IMR-90 (cell line): ENCODE results near the gene GSK3B. TPM values are rescaled to one million over a fixed set of nuclear protein-coding genes. Genes with fewer than 3 reads are reported as not detected.

Source experiments
- ATAC-seq: fragments of 200-7000 bp; cut with Tn5 transposase; 2 replicates; pipeline ENCODE4 v1.9.1; 2020; ENCODE audit warnings: low read depth, mild to moderate bottlenecking, moderate library complexity
- BruUV-seq: library from RNA; stranded (reverse); fragments of 400-500 nt; replicated peaks from 2 replicates; lab custom pipeline; 2021; lab: Mats Ljungman, UMichigan
- CTCF ChIA-PET: fragments of 300-600 bp; formaldehyde crosslinking; extraction: SDS; loops from one replicate; lab custom pipeline; 2021; ENCODE audit warnings: antibody characterized with exemption; lab: Yijun Ruan, JAX
- POLR2A ChIA-PET: fragments of 300-600 bp; sonication (Branson Sonifier 250); formaldehyde crosslinking; loops from one replicate; lab custom pipeline; 2022; ENCODE audit warnings: antibody characterized with exemption; ENCODE audit not compliant: unreplicated experiment; lab: Charles Lee
- DNase-seq: peaks from one replicate; pipeline ENCODE4 v3.0.0; 2013
- H2AFZ ChIP-seq: replicated peaks from 2 replicates; pipeline ENCODE3; 2013; ENCODE audit warnings: low read length, mild to moderate bottlenecking; ENCODE audit not compliant: poor library complexity
- H2AK5ac ChIP-seq: 2 replicates; pipeline ENCODE4 v1.6.1; 2013; ENCODE audit warnings: low read depth, low read length, inconsistent platforms
- H2AK9ac ChIP-seq: replicated peaks from 2 replicates; pipeline ENCODE3; 2013; ENCODE audit warnings: mild to moderate bottlenecking, low read depth, low read length, moderate library complexity; ENCODE audit not compliant: poor library complexity
- H2BK120ac ChIP-seq: 2 replicates; pipeline ENCODE4 v1.6.1; 2013; ENCODE audit warnings: low read depth, low read length, inconsistent platforms
- H2BK15ac ChIP-seq: 3 replicates; pipeline ENCODE4 v1.6.1; 2013; ENCODE audit warnings: low read depth, low read length, inconsistent platforms
- H2BK20ac ChIP-seq: 2 replicates; pipeline ENCODE4 v1.6.1; 2013; ENCODE audit warnings: low read depth, mild to moderate bottlenecking, inconsistent platforms, low read length, moderate library complexity
- H2BK5ac ChIP-seq: 2 replicates; pipeline ENCODE4 v1.6.1; 2013; ENCODE audit warnings: mild to moderate bottlenecking, low read depth, low read length, inconsistent platforms; ENCODE audit not compliant: poor library complexity, severe bottlenecking
- H3K14ac ChIP-seq: replicated peaks from 2 replicates; pipeline ENCODE4 v1.6.1; 2013; ENCODE audit warnings: low read depth, low read length, inconsistent platforms
- H3K18ac ChIP-seq: 2 replicates; pipeline ENCODE4 v1.6.1; 2013; ENCODE audit warnings: low read depth, low read length, control low read depth
- H3K23ac ChIP-seq: 2 replicates; pipeline ENCODE4 v1.6.1; 2013; ENCODE audit warnings: low read depth, low read length, inconsistent platforms
- H3K27ac ChIP-seq: 2 replicates; pipeline ENCODE4 v1.5.1; 2013; ENCODE audit warnings: mild to moderate bottlenecking, control low read depth, low read length; ENCODE audit not compliant: insufficient read depth
- H3K27me3 ChIP-seq: 2 replicates; pipeline ENCODE4 v1.6.1; 2013; ENCODE audit warnings: low read length; ENCODE audit not compliant: control insufficient read depth, insufficient read depth
- H3K36me3 ChIP-seq: 2 replicates; pipeline ENCODE4 v1.6.1; 2013; ENCODE audit warnings: low read length, mixed read lengths; ENCODE audit not compliant: control insufficient read depth, insufficient read depth
- H3K4ac ChIP-seq: 2 replicates; pipeline ENCODE4 v1.6.1; 2013; ENCODE audit warnings: low read depth, low read length, inconsistent platforms
- H3K4me1 ChIP-seq: 2 replicates; pipeline ENCODE4 v1.6.1; 2013; ENCODE audit warnings: low read length, mixed read lengths; ENCODE audit not compliant: control insufficient read depth, insufficient read depth
- H3K4me2 ChIP-seq: 2 replicates; pipeline ENCODE4 v1.6.1; 2013; ENCODE audit warnings: low read depth, mild to moderate bottlenecking, control low read depth, low read length, moderate library complexity
- H3K4me3 ChIP-seq: 2 replicates; pipeline ENCODE4 v1.5.1; 2013; ENCODE audit warnings: low read depth, mild to moderate bottlenecking, control low read depth, low read length, moderate library complexity; ENCODE audit not compliant: insufficient read depth
- H3K56ac ChIP-seq: 2 replicates; pipeline ENCODE4 v1.6.1; 2013; ENCODE audit warnings: low read length, inconsistent platforms; ENCODE audit not compliant: insufficient read depth; ENCODE audit errors: extremely low read depth
- H3K79me1 ChIP-seq, 2 experiments: 2 replicates each; pipeline ENCODE4 v1.6.1; 2013; ENCODE audit warnings: low read length in 2 of 2, inconsistent platforms in 1 of 2, low read depth in 1 of 2
- H3K9ac ChIP-seq: 2 replicates; pipeline ENCODE4 v1.6.1; 2013; ENCODE audit warnings: low read depth, low read length, control low read depth
- H3K9me1 ChIP-seq: 2 replicates; pipeline ENCODE4 v1.6.1; 2013; ENCODE audit warnings: low read length, inconsistent platforms; ENCODE audit not compliant: insufficient read depth
- H3K9me3 ChIP-seq: 2 replicates; pipeline ENCODE4 v1.6.1; 2013; ENCODE audit warnings: low read length; ENCODE audit not compliant: control insufficient read depth, insufficient read depth
- H4K20me1 ChIP-seq: 2 replicates; pipeline ENCODE4 v1.6.1; 2013; ENCODE audit warnings: low read length, inconsistent platforms; ENCODE audit not compliant: insufficient read depth
- H4K5ac ChIP-seq: 2 replicates; pipeline ENCODE4 v1.6.1; 2013; ENCODE audit warnings: mild to moderate bottlenecking, low read depth, low read length, control low read depth
- H4K8ac ChIP-seq, 2 experiments: 2 replicates each; pipeline ENCODE4 v1.6.1; 2013; ENCODE audit warnings: low read depth in 2 of 2, low read length in 2 of 2, control low read depth in 1 of 2, inconsistent platforms in 1 of 2
- H4K91ac ChIP-seq: 2 replicates; pipeline ENCODE4 v1.6.1; 2013; ENCODE audit warnings: low read depth, low read length, inconsistent platforms; ENCODE audit not compliant: insufficient read depth
- CEBPB ChIP-seq: IDR thresholded peaks from 2 replicates; pipeline ENCODE4 v1.6.1; 2012; ENCODE audit warnings: low read depth, low read length, improper control_type of control experiment
- CHD1 ChIP-seq: IDR thresholded peaks from 2 replicates; pipeline ENCODE4 v1.6.1; 2012; ENCODE audit warnings: low read depth, low read length, improper control_type of control experiment
- CTCF ChIP-seq: conservative IDR thresholded peaks from 2 replicates; pipeline ENCODE4 v1.5.1; 2012; ENCODE audit warnings: mild to moderate bottlenecking, low read depth, low read length, improper control_type of control experiment
- ELK1 ChIP-seq: fragments of 150-350 bp; IDR thresholded peaks from 2 replicates; pipeline ENCODE4 v1.6.1; 2016; ENCODE audit warnings: low read depth, mild to moderate bottlenecking, low read length, moderate library complexity, borderline replicate concordance
- FOS ChIP-seq: fragments of 150-350 bp; IDR thresholded peaks from 2 replicates; pipeline ENCODE4 v1.6.1; 2016; ENCODE audit warnings: low read depth, low read length
- MAFK ChIP-seq: IDR thresholded peaks from 2 replicates; pipeline ENCODE4 v1.6.1; 2012; ENCODE audit warnings: low read depth, low read length, improper control_type of control experiment
- MAZ ChIP-seq: IDR thresholded peaks from 2 replicates; pipeline ENCODE4 v1.6.1; 2012; ENCODE audit warnings: low read depth, mild to moderate bottlenecking, low read length, improper control_type of control experiment, moderate library complexity, borderline replicate concordance
- MXI1 ChIP-seq: IDR thresholded peaks from 2 replicates; pipeline ENCODE4 v1.6.1; 2012; ENCODE audit warnings: low read depth, mild to moderate bottlenecking, low read length, moderate library complexity, borderline replicate concordance
- NFE2L2 ChIP-seq: fragments of 150-350 bp; IDR thresholded peaks from 2 replicates; pipeline ENCODE4 v1.6.1; 2016; ENCODE audit warnings: low read depth, mild to moderate bottlenecking, low read length
- POLR2A ChIP-seq: IDR thresholded peaks from 2 replicates; pipeline ENCODE4 v1.6.1; 2012; ENCODE audit warnings: mild to moderate bottlenecking, low read depth, low read length
- RAD21 ChIP-seq: IDR thresholded peaks from 2 replicates; pipeline ENCODE4 v1.6.1; 2012; ENCODE audit warnings: low read length, improper control_type of control experiment
- RCOR1 ChIP-seq: IDR thresholded peaks from 2 replicates; pipeline ENCODE4 v1.6.1; 2012; ENCODE audit warnings: mild to moderate bottlenecking, low read length, improper control_type of control experiment; ENCODE audit not compliant: insufficient replicate concordance
- RFX5 ChIP-seq: IDR thresholded peaks from 2 replicates; pipeline ENCODE4 v1.8.0; 2012; ENCODE audit warnings: low read depth, mild to moderate bottlenecking, low read length, moderate library complexity
- SMC3 ChIP-seq: fragments of 150-350 bp; IDR thresholded peaks from 2 replicates; pipeline ENCODE4 v1.6.1; 2016; ENCODE audit warnings: low read depth, mild to moderate bottlenecking, antibody characterized with exemption, low read length, moderate library complexity
- USF2 ChIP-seq: fragments of 150-350 bp; IDR thresholded peaks from 2 replicates; pipeline ENCODE4 v1.6.1; 2017; ENCODE audit warnings: mild to moderate bottlenecking, antibody characterized with exemption, low read length, low read depth
- WGBS, 2 experiments: methylation state at CpG; one replicate each; pipeline versions ENCODE4 v1.1.5 to v1.1.7; 2013; ENCODE audit warnings: missing lambda C conversion rate in 2 of 2; ENCODE audit not compliant: insufficient read length in 1 of 2; ENCODE audit errors: extremely low coverage in 2 of 2; 5-methylcytosine and 5-hydroxymethylcytosine counted together
- dilution Hi-C: fragments of 300-500 bp; cut with HindIII; formaldehyde crosslinking; loops from one replicate; pipeline ENCODE4 v1.14.3; 2018; ENCODE audit warnings: low sequenced_read_pairs; ENCODE audit not compliant: unreplicated experiment
- in situ Hi-C: fragments of 300-500 bp; cut with MboI; formaldehyde crosslinking; loops from 3 replicates; pipeline ENCODE4 v1.14.3; 2019; ENCODE audit warnings: low sequenced_read_pairs, inconsistent platforms, mixed read lengths
- intact Hi-C: fragments of 100-400 bp; cut with micrococcal nuclease; formaldehyde crosslinking; loops from 2 replicates; pipeline ENCODE4 v1.10.0; 2022
- polyA plus RNA-seq, 3 experiments: library from polyadenylated mRNA; depleted of rRNA; stranded (reverse); fragments of >200 nt; gene quantifications; 2 replicates each; pipeline ENCODE4 v1.2.3, GENCODE V29; 2012; ENCODE audit warnings: low replicate concordance in 1 of 3
- total RNA-seq: library from RNA; depleted of rRNA; stranded (reverse); fragments of >200 nt; gene quantifications from 2 replicates; pipeline ENCODE4 v1.2.3, GENCODE V29; 2012

GSK3B gene
- total and polyA plus RNA-seq, 2 of the 4 experiments (the other 2 are of a cell fraction), result 19.2 to 33.2 TPM

GRCh38 chr3:119781330-119782198 is 312.7 kb downstream of the GSK3B start, which contains the start of gene NR1I2:
Gene NR1I2, plus strand, starts transcription at chr3:119782101.
- 61% methylated on average over 4 of the region's 10 CpGs; no CpG with 5 or more reads in 1 of the 2 experiments for WGBS, 2 experiments
- dilution Hi-C loops, result no loop called here
- POLR2A ChIA-PET, result no interaction called here
- TF ChIP-seq CHD1 (no peak), SMC3 (no peak), MAFK (no peak), FOS (no peak), RFX5 (no peak), POLR2A (no peak), NFE2L2 (no peak), RCOR1 (no peak), USF2 (no peak), MXI1 (no peak), CEBPB (no peak), MAZ (no peak), RAD21 (no peak), ELK1 (no peak), CTCF (no peak)

More at GRCh38 chr3:119781330-119782198, 312.7 kb downstream of the GSK3B start, which contains the start of gene NR1I2:
- no peaks in the 10 kb centered on the region for H3K36me3 ChIP-seq
- no peaks in the 10 kb centered on the region for H3K4me1 ChIP-seq
- no peak for ATAC-seq
- H3K79me1 ChIP-seq, result no peaks in the 10 kb centered on the region
- H3K23ac ChIP-seq, result no peak within 1 kb of the TSS
- H3K4me3 ChIP-seq, result no peak within 1 kb of the TSS
- H4K8ac ChIP-seq, result no peak within 1 kb of the TSS
- no peak within 1 kb of the TSS for H3K14ac ChIP-seq
- no peak within 1 kb of the TSS for H2AFZ ChIP-seq
- H2BK20ac ChIP-seq, result no peak within 1 kb of the TSS
- no peak for DNase-seq
- in situ Hi-C loops, result no loop called here
- H4K20me1 ChIP-seq, result no peaks in the 10 kb centered on the region
- H2BK120ac ChIP-seq, result no peak within 1 kb of the TSS
- H3K4ac ChIP-seq, result no peak within 1 kb of the TSS
- no peak within 1 kb of the TSS for H3K27ac ChIP-seq
- no peaks in the 10 kb centered on the region for H3K9me3 ChIP-seq
- H2BK5ac ChIP-seq, result no peak within 1 kb of the TSS
- no peak within 1 kb of the TSS for H3K9ac ChIP-seq
- intact Hi-C loops, result no loop called here
- H2BK15ac ChIP-seq, result no peak within 1 kb of the TSS
- no peak within 1 kb of the TSS for H3K4me2 ChIP-seq
- CTCF ChIA-PET, result no interaction called here
- H4K91ac ChIP-seq, result no peak within 1 kb of the TSS
- no peak within 1 kb of the TSS for H2AK5ac ChIP-seq
- H3K56ac ChIP-seq, result no peak within 1 kb of the TSS
- peaks cover 4% of the 10 kb centered on the region for H3K27me3 ChIP-seq
- H2AK9ac ChIP-seq, result no peak within 1 kb of the TSS
- no peaks in the 10 kb centered on the region for H3K9me1 ChIP-seq
- no peak within 1 kb of the TSS for H3K18ac ChIP-seq
- no TSS peak for BruUV-seq
- H4K5ac ChIP-seq, result no peak within 1 kb of the TSS
